H9 (cell line): ENCODE data around the gene GPRC5A. TPM values are rescaled to one million over a fixed set of nuclear protein-coding genes. Genes with fewer than 3 reads are reported as not detected.
A peak's percentile ranks its signal among the peaks of the same experiment; 100 is the strongest.
"Not testable (repeated sequence)": the region's sequence is repeated elsewhere in the genome, so short reads cannot be mapped to it uniquely, and the experiment has no call there.

Source experiments
- DNase-seq: peaks from one replicate; pipeline ENCODE4 v3.0.0-alpha.2; 2017
- H2AFZ ChIP-seq: one replicate; pipeline ENCODE4 v1.6.1; 2013; ENCODE audit warnings: mild to moderate bottlenecking, low read length, control low read depth, moderate library complexity
- H2AK5ac ChIP-seq: 2 replicates; pipeline ENCODE4 v1.6.1; 2013; ENCODE audit warnings: low read length, control low read depth, mixed read lengths; ENCODE audit not compliant: insufficient read length
- H2BK120ac ChIP-seq: one replicate; pipeline ENCODE4 v1.6.1; 2013; ENCODE audit warnings: low read depth, mild to moderate bottlenecking, low read length, control low read depth, inconsistent platforms; ENCODE audit not compliant: poor library complexity, severe bottlenecking
- H2BK12ac ChIP-seq: 2 replicates; pipeline ENCODE4 v1.6.1; 2013; ENCODE audit warnings: low read length, control low read depth, mixed read lengths, low read depth; ENCODE audit not compliant: insufficient read length
- H2BK15ac ChIP-seq: 2 replicates; pipeline ENCODE4 v1.6.1; 2013; ENCODE audit warnings: low read depth, low read length, control low read depth
- H2BK20ac ChIP-seq: one replicate; pipeline ENCODE4 v1.6.1; 2013; ENCODE audit warnings: low read depth, mild to moderate bottlenecking, low read length, control low read depth, inconsistent platforms; ENCODE audit not compliant: poor library complexity, severe bottlenecking
- H2BK5ac ChIP-seq: 2 replicates; pipeline ENCODE4 v1.6.1; 2013; ENCODE audit warnings: low read length, control low read depth, mixed read lengths; ENCODE audit not compliant: insufficient read length
- H3K14ac ChIP-seq: 2 replicates; pipeline ENCODE4 v1.6.1; 2013; ENCODE audit warnings: low read length, control low read depth; ENCODE audit not compliant: insufficient read depth
- H3K18ac ChIP-seq: 2 replicates; pipeline ENCODE4 v1.6.1; 2013; ENCODE audit warnings: low read depth, mild to moderate bottlenecking, mixed read lengths, low read length, control low read depth; ENCODE audit not compliant: insufficient read length
- H3K23ac ChIP-seq: 2 replicates; pipeline ENCODE4 v1.6.1; 2013; ENCODE audit warnings: low read length, control low read depth, mixed read lengths, low read depth; ENCODE audit not compliant: insufficient read length
- H3K23me2 ChIP-seq: 2 replicates; pipeline ENCODE4 v1.6.1; 2013; ENCODE audit warnings: low read depth, mild to moderate bottlenecking, mixed read lengths, low read length, control low read depth; ENCODE audit not compliant: insufficient read length, poor library complexity, severe bottlenecking
- H3K27ac ChIP-seq: 2 replicates; pipeline ENCODE4 v1.5.1; 2013; ENCODE audit warnings: low read length, control low read depth, mixed read lengths, low read depth; ENCODE audit not compliant: insufficient read length
- H3K27me3 ChIP-seq: 2 replicates; pipeline ENCODE4 v1.6.1; 2013; ENCODE audit warnings: low read length, control low read depth, inconsistent platforms; ENCODE audit not compliant: insufficient read depth
- H3K4ac ChIP-seq: 2 replicates; pipeline ENCODE4 v1.6.1; 2013; ENCODE audit warnings: low read depth, mild to moderate bottlenecking, control low read depth, inconsistent platforms, low read length, moderate library complexity
- H3K4me1 ChIP-seq: 2 replicates; pipeline ENCODE4 v1.6.1; 2013; ENCODE audit warnings: low read length, control low read depth, inconsistent platforms; ENCODE audit not compliant: insufficient read depth
- H3K4me2 ChIP-seq: 2 replicates; pipeline ENCODE4 v1.6.1; 2013; ENCODE audit warnings: low read length, control low read depth, mixed read lengths; ENCODE audit not compliant: insufficient read length, insufficient read depth
- H3K56ac ChIP-seq: 2 replicates; pipeline ENCODE4 v1.6.1; 2013; ENCODE audit warnings: low read depth, mild to moderate bottlenecking, mixed read lengths, low read length, control low read depth; ENCODE audit not compliant: insufficient read length
- H3K79me1 ChIP-seq: 2 replicates; pipeline ENCODE4 v1.6.1; 2013; ENCODE audit warnings: low read depth, mild to moderate bottlenecking, moderate library complexity, low read length, control low read depth, inconsistent platforms; ENCODE audit not compliant: insufficient read depth, poor library complexity, severe bottlenecking
- H3K79me2 ChIP-seq: 2 replicates; pipeline ENCODE4 v1.6.1; 2013; ENCODE audit warnings: low read length, control low read depth, inconsistent platforms; ENCODE audit not compliant: insufficient read depth
- H3K9ac ChIP-seq: 2 replicates; pipeline ENCODE4 v1.6.1; 2013; ENCODE audit warnings: low read length, control low read depth, mixed read lengths; ENCODE audit not compliant: insufficient read length; ENCODE audit errors: extremely low read depth
- H3K9me3 ChIP-seq: one replicate; pipeline ENCODE4 v1.6.1; 2013; ENCODE audit warnings: low read depth, low read length, inconsistent platforms; ENCODE audit not compliant: control insufficient read depth
- H3T11ph ChIP-seq: one replicate; pipeline ENCODE4 v1.6.1; 2013; ENCODE audit warnings: mild to moderate bottlenecking, low read length, control low read depth, inconsistent platforms
- H4K20me1 ChIP-seq: one replicate; pipeline ENCODE4 v1.6.1; 2013; ENCODE audit not compliant: control insufficient read depth, insufficient read length, insufficient read depth
- H4K5ac ChIP-seq: 2 replicates; pipeline ENCODE4 v1.6.1; 2013; ENCODE audit warnings: low read depth, mild to moderate bottlenecking, mixed read lengths, low read length, control low read depth; ENCODE audit not compliant: insufficient read length
- H4K8ac ChIP-seq: replicated peaks from 2 replicates; pipeline ENCODE4 v1.6.1; 2013; ENCODE audit warnings: low read length, control low read depth, mixed read lengths, low read depth; ENCODE audit not compliant: insufficient read length
- H4K91ac ChIP-seq: 2 replicates; pipeline ENCODE4 v1.6.1; 2013; ENCODE audit warnings: low read depth, mild to moderate bottlenecking, moderate library complexity, mixed read lengths, low read length, control low read depth; ENCODE audit not compliant: insufficient read length
- H3K27ac Mint-ChIP-seq, 3 experiments: 2 replicates in 2 of 3; 3 replicates in 1 of 3; pipeline ENCODE4 v1.8.0; 2020 to 2021; ENCODE audit warnings: mixed read lengths in 3 of 3, mild to moderate bottlenecking in 1 of 3, moderate library complexity in 1 of 3
- H3K27me3 Mint-ChIP-seq: 2 replicates; pipeline ENCODE4 v1.8.0; 2021; ENCODE audit warnings: low read depth, mild to moderate bottlenecking, moderate library complexity, mixed read lengths
- H3K36me3 Mint-ChIP-seq, 3 experiments: 2 replicates in 2 of 3; 3 replicates in 1 of 3; pipeline ENCODE4 v1.8.0; 2020 to 2021; ENCODE audit warnings: low read depth in 3 of 3, mixed read lengths in 3 of 3; ENCODE audit not compliant: insufficient read depth in 1 of 3
- H3K4me1 Mint-ChIP-seq, 2 experiments: 2 replicates each; pipeline ENCODE4 v1.8.0; 2020; ENCODE audit warnings: mixed read lengths in 2 of 2
- H3K4me3 Mint-ChIP-seq, 2 experiments: 2 replicates in 1 of 2; 3 replicates in 1 of 2; pipeline ENCODE4 v1.8.0; 2020 to 2021; ENCODE audit warnings: mild to moderate bottlenecking in 2 of 2, mixed read lengths in 2 of 2, moderate library complexity in 1 of 2
- H3K9me3 Mint-ChIP-seq, 2 experiments: 2 replicates in 1 of 2; 3 replicates in 1 of 2; pipeline ENCODE4 v1.8.0; 2020; ENCODE audit warnings: mild to moderate bottlenecking in 2 of 2, mixed read lengths in 2 of 2, moderate library complexity in 1 of 2
- CTCF ChIP-seq: fragments of 200-600 bp; sonication (generic); conservative IDR thresholded peaks from 3 replicates; pipeline ENCODE4 v1.8.0; 2021; ENCODE audit warnings: antibody characterized with exemption, mild to moderate bottlenecking
- WGBS: extraction: QIAGEN DNeasy Blood & Tissue Kit; methylation state at CpG from one replicate; pipeline ENCODE4 v1.1.7; 2013; ENCODE audit warnings: missing lambda C conversion rate, low lambda C conversion rate, mixed read lengths; ENCODE audit not compliant: insufficient read length; ENCODE audit errors: extremely low coverage; 5-methylcytosine and 5-hydroxymethylcytosine counted together
- total RNA-seq: library from RNA; stranded (reverse); gene quantifications from 2 replicates; pipeline ENCODE4 v1.2.1, GENCODE V29; 2021

Gene GPRC5A
- total RNA-seq, 1 experiment from 2014 or later: 0.09 TPM

GRCh38 chr12:12845794-12846243, 45.5 kb upstream of the GPRC5A start:
- Histone ChIP-seq H4K5ac (no peak overlapping the region), H2AFZ (no peak overlapping the region), H4K91ac (no peak overlapping the region), H3K9me3 (no peaks in the 10 kb centered on the region), H3K18ac (no peak overlapping the region), H3K4ac (no peak overlapping the region), H3T11ph (no peak overlapping the region), H2BK12ac (no peak overlapping the region), H3K79me2 (no peaks in the 10 kb centered on the region), H3K9ac (no peak overlapping the region), H3K23ac (no peak overlapping the region), H4K8ac (no peak overlapping the region), H2AK5ac (no peak overlapping the region), H3K27me3 (no peaks in the 10 kb centered on the region), H2BK20ac (no peak overlapping the region), H2BK5ac (no peak overlapping the region), H2BK120ac (no peak overlapping the region), H2BK15ac (no peak overlapping the region), H3K79me1 (no peaks in the 10 kb centered on the region), H4K20me1 (no peaks in the 10 kb centered on the region), H3K4me1 (no peaks in the 10 kb centered on the region), H3K4me2 (no peak overlapping the region), H3K14ac (no peak overlapping the region), H3K56ac (no peak overlapping the region), H3K27ac (no peak overlapping the region), H3K23me2 (no peaks in the 10 kb centered on the region)
- Mint-ChIP-seq H3K9me3 (peaks cover 0 to 6% of the 10 kb centered on the region in 2 experiments; a peak in 1 of 5 replicates), H3K27ac (0 out of 7 replicates have a peak overlapping the region, but pooled peaks of 1 of the 3 experiments have one; percentile 36), H3K4me1 (no peaks in the 10 kb centered on the region), H3K36me3 (peaks cover 8 to 12% (median 9%) of the 10 kb centered on the region in 3 experiments), H3K27me3 (no peaks in the 10 kb centered on the region), H3K4me3 (no peak overlapping the region)
- no peak for TF ChIP-seq CTCF
- no peak for DNase-seq
- no CpG with 5 or more reads among the region's 4 CpGs for WGBS

- H3K79me1 ChIP-seq, H3K27ac ChIP-seq: not testable (repeated sequence)
These were observed 44.6 kb upstream of the GPRC5A start for GRCh38 chr12:12846780-12847179.

More at GRCh38 chr12:12846780-12847179, 44.6 kb upstream of the GPRC5A start:
- not testable (repeated sequence) for H3K4me3 Mint-ChIP-seq, H2BK15ac ChIP-seq, H4K5ac ChIP-seq, H3K4ac ChIP-seq, H3K9ac ChIP-seq, H3K9me3 Mint-ChIP-seq, H2BK20ac ChIP-seq, DNase-seq, H2BK12ac ChIP-seq, H4K8ac ChIP-seq, H3K23ac ChIP-seq, H3K4me2 ChIP-seq, H3K9me3 ChIP-seq, H3K23me2 ChIP-seq, H3K79me2 ChIP-seq, H2BK120ac ChIP-seq, H2AK5ac ChIP-seq, H3K4me1 ChIP-seq, H3K14ac ChIP-seq, H3T11ph ChIP-seq, H2BK5ac ChIP-seq, H3K4me1 Mint-ChIP-seq, H2AFZ ChIP-seq, H4K20me1 ChIP-seq, H3K18ac ChIP-seq, H3K56ac ChIP-seq, H3K27me3 Mint-ChIP-seq, H4K91ac ChIP-seq, H3K27me3 ChIP-seq, H3K27ac Mint-ChIP-seq
- no CpG with 5 or more reads among the region's 3 CpGs for WGBS
- peaks cover 12 to 19% (median 14%) of the 10 kb centered on the region in 3 experiments for H3K36me3 Mint-ChIP-seq
